Keratinocyte (primary cell): ENCODE measurements around the gene IFNA6. TPM values are rescaled to one million over a fixed set of nuclear protein-coding genes. Genes with fewer than 3 reads are reported as not detected.
"Not testable (repeated sequence)": the region's sequence is repeated elsewhere in the genome, so short reads cannot be mapped to it uniquely, and the experiment has no call there.

Experiments
- DNase-seq: peaks from one replicate; pipeline ENCODE4 v3.0.0-alpha.2; 2011; ENCODE audit warnings: low read depth, missing footprints, low spot score
- FAIRE-seq: peaks from 2 replicates; lab custom pipeline; 2011; peaks lifted over from hg19 to GRCh38; lab: Jason Lieb, UNC
- H2AFZ ChIP-seq: 2 replicates; pipeline ENCODE4 v1.6.0; 2012; ENCODE audit warnings: low read length, control low read depth, inconsistent platforms; ENCODE audit not compliant: control insufficient read depth
- H3K27ac ChIP-seq: 2 replicates; pipeline ENCODE4 v1.5.1; 2011; ENCODE audit warnings: low read length; ENCODE audit not compliant: control insufficient read depth, insufficient read depth
- H3K27me3 ChIP-seq: 3 replicates; pipeline ENCODE4 v1.6.0; 2011; ENCODE audit warnings: low read length; ENCODE audit not compliant: control insufficient read depth, insufficient read depth; ENCODE audit errors: extremely low read depth
- H3K36me3 ChIP-seq, 2 experiments: 2 replicates in 1 of 2; 3 replicates in 1 of 2; pipeline ENCODE4 v1.5.1; 2011; ENCODE audit warnings: low read length in 2 of 2, mild to moderate bottlenecking in 1 of 2; ENCODE audit not compliant: control insufficient read depth in 2 of 2, insufficient read depth in 2 of 2; ENCODE audit errors: extremely low read depth in 1 of 2
- H3K4me1 ChIP-seq: 3 replicates; pipeline ENCODE4 v1.5.1; 2011; ENCODE audit warnings: low read length; ENCODE audit not compliant: control insufficient read depth, insufficient read depth; ENCODE audit errors: extremely low read depth
- H3K4me2 ChIP-seq: 3 replicates; pipeline ENCODE4 v1.6.0; 2011; ENCODE audit warnings: low read depth, low read length; ENCODE audit not compliant: control insufficient read depth, insufficient read depth; ENCODE audit errors: extremely low read depth
- H3K4me3 ChIP-seq, 3 experiments: fragments of 200-600 bp in 1 of 3; sonication (generic) in 1 of 3; 2 replicates in 2 of 3; 3 replicates in 1 of 3; pipeline ENCODE4 v1.5.1; 2011 to 2016; ENCODE audit warnings: low read length in 3 of 3, mild to moderate bottlenecking in 3 of 3, control low read depth in 2 of 3, inconsistent platforms in 1 of 3, low read depth in 1 of 3, mixed read lengths in 1 of 3, mixed run types in 1 of 3, moderate library complexity in 1 of 3; ENCODE audit not compliant: control insufficient read depth in 2 of 3, insufficient read depth in 2 of 3; ENCODE audit errors: extremely low read depth in 1 of 3
- H3K79me2 ChIP-seq: 2 replicates; pipeline ENCODE4 v1.6.0; 2012; ENCODE audit warnings: low read length; ENCODE audit not compliant: control insufficient read depth, insufficient read depth
- H3K9ac ChIP-seq: 3 replicates; pipeline ENCODE4 v1.6.0; 2011; ENCODE audit warnings: low read length; ENCODE audit not compliant: control insufficient read depth, insufficient read depth; ENCODE audit errors: extremely low read depth
- H3K9me1 ChIP-seq: 3 replicates; pipeline ENCODE4 v1.6.0; 2011; ENCODE audit warnings: low read length; ENCODE audit not compliant: control insufficient read depth, insufficient read depth; ENCODE audit errors: extremely low read depth
- H3K9me3 ChIP-seq: 2 replicates; pipeline ENCODE4 v1.5.1; 2012; ENCODE audit warnings: low read depth, low read length; ENCODE audit not compliant: control insufficient read depth
- H4K20me1 ChIP-seq: 3 replicates; pipeline ENCODE4 v1.6.0; 2011; ENCODE audit warnings: low read length; ENCODE audit not compliant: control insufficient read depth, insufficient read depth; ENCODE audit errors: extremely low read depth
- EZH2 ChIP-seq: IDR thresholded peaks from one replicate; pipeline ENCODE4 v1.6.1; 2012; ENCODE audit warnings: inconsistent platforms, mild to moderate bottlenecking, low read length, moderate library complexity
- dilution Hi-C: fragments of 300-500 bp; cut with MboI; formaldehyde crosslinking; loops from one replicate; pipeline ENCODE4 v1.7.0; 2020; ENCODE audit warnings: low sequenced_read_pairs; ENCODE audit not compliant: extremely low pct_ligation_motif_present
- polyA plus RNA-seq, 5 experiments: library from polyadenylated mRNA; depleted of rRNA in 3 of 5; stranded (reverse) in 3 of 5; stranded (forward) in 1 of 5; unstranded in 1 of 5; fragments of >200 nt; gene quantifications; 1 replicate in 1 of 5; 2 replicates in 3 of 5; 3 replicates in 1 of 5; pipeline versions ENCODE4 v1.2.1 to v1.2.3, GENCODE V29; 2011 to 2012; ENCODE audit warnings: missing spikeins in 2 of 5, low read depth in 1 of 5, low replicate concordance in 1 of 5
- TF ChIP-seq, protein P1 (sequence below), 3 experiments: IDR thresholded peaks in 1 of 3; conservative IDR thresholded peaks in 1 of 3; optimal IDR thresholded peaks in 1 of 3; 2 replicates in 2 of 3; 3 replicates in 1 of 3; pipeline versions ENCODE3 to v1.5.1; 2011; ENCODE audit warnings: low read length in 3 of 3, mild to moderate bottlenecking in 3 of 3, moderate library complexity in 2 of 3, control low read depth in 1 of 3, inconsistent platforms in 1 of 3; ENCODE audit not compliant: insufficient read depth in 2 of 3; ENCODE audit errors: extremely low read depth in 1 of 3

The IFNA6 gene
- polyA plus RNA-seq, 1 donor (not counting 4 experiments of a cell fraction or from before 2014, with no cell fraction given): not detected

GRCh38 chr9:21383627-21384026, 32.9 kb upstream of the IFNA6 start:
- no peak for DNase-seq
- no peak for FAIRE-seq
- Histone ChIP-seq H3K27me3 (peaks cover 49% of the 10 kb centered on the region), H3K4me2 (no peak overlapping the region), H3K36me3 (no peaks in the 10 kb centered on the region), H2AFZ (no peak overlapping the region), H3K4me3 (no peak overlapping the region), H3K9me3 (no peaks in the 10 kb centered on the region), H3K79me2 (no peaks in the 10 kb centered on the region), H3K9ac (no peak overlapping the region), H3K27ac (no peak overlapping the region), H3K4me1 (no peaks in the 10 kb centered on the region), H4K20me1 (no peaks in the 10 kb centered on the region), H3K9me1 (no peaks in the 10 kb centered on the region)
- TF ChIP-seq EZH2: no peak
- TF ChIP-seq, protein P1, sequence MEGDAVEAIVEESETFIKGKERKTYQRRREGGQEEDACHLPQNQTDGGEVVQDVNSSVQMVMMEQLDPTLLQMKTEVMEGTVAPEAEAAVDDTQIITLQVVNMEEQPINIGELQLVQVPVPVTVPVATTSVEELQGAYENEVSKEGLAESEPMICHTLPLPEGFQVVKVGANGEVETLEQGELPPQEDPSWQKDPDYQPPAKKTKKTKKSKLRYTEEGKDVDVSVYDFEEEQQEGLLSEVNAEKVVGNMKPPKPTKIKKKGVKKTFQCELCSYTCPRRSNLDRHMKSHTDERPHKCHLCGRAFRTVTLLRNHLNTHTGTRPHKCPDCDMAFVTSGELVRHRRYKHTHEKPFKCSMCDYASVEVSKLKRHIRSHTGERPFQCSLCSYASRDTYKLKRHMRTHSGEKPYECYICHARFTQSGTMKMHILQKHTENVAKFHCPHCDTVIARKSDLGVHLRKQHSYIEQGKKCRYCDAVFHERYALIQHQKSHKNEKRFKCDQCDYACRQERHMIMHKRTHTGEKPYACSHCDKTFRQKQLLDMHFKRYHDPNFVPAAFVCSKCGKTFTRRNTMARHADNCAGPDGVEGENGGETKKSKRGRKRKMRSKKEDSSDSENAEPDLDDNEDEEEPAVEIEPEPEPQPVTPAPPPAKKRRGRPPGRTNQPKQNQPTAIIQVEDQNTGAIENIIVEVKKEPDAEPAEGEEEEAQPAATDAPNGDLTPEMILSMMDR (optimal IDR thresholded peaks at IDR 0.05 in 1 of 3, IDR thresholded peaks at IDR 0.05 in 1 of 3, conservative IDR thresholded peaks at IDR 0.05 in 1 of 3; ENCODE audit: extremely low read depth in 1 of 3, insufficient read depth in 2 of 3, low read length in 3 of 3): no peak
- dilution Hi-C loops: no loop called here

- no peaks in the 10 kb centered on the region for H3K9me3 ChIP-seq
- no peaks in the 10 kb centered on the region for H3K79me2 ChIP-seq
- no peaks in the 10 kb centered on the region for H3K9me1 ChIP-seq
- TF ChIP-seq, protein P1 (optimal IDR thresholded peaks at IDR 0.05 in 1 of 3, IDR thresholded peaks at IDR 0.05 in 1 of 3, conservative IDR thresholded peaks at IDR 0.05 in 1 of 3; ENCODE audit: extremely low read depth in 1 of 3, insufficient read depth in 2 of 3, low read length in 3 of 3): no peak
- TF ChIP-seq EZH2: no peak
- no peaks in the 10 kb centered on the region for H3K4me1 ChIP-seq
- dilution Hi-C loops: no loop called here
- FAIRE-seq (no peak), DNase-seq (no peak)
- H3K9ac ChIP-seq: no peak overlapping the region
- H3K27me3 ChIP-seq: peaks cover 53% of the 10 kb centered on the region
- no peaks in the 10 kb centered on the region for H4K20me1 ChIP-seq
- no peaks in the 10 kb centered on the region for H3K36me3 ChIP-seq
- H3K27ac ChIP-seq: no peak overlapping the region
- H3K4me3 ChIP-seq: no peak overlapping the region
- H2AFZ ChIP-seq: no peak overlapping the region
- H3K4me2 ChIP-seq: no peak overlapping the region
Measured at GRCh38 chr9:21381448-21382339, 31.0 kb upstream of the IFNA6 start.

- DNase-seq, H3K27ac ChIP-seq, H4K20me1 ChIP-seq, H3K9me3 ChIP-seq, H3K4me3 ChIP-seq, H3K79me2 ChIP-seq, H3K4me2 ChIP-seq, H2AFZ ChIP-seq, H3K9ac ChIP-seq, H3K4me1 ChIP-seq, H3K36me3 ChIP-seq, dilution Hi-C loops, H3K9me1 ChIP-seq: not testable (repeated sequence)
- H3K27me3 ChIP-seq: peaks cover 16% of the 10 kb centered on the region
- FAIRE-seq: peak; percentile 63
Measured at GRCh38 chr9:21371467-21371866, 20.8 kb upstream of the IFNA6 start.
